IMR-90 (cell line): ENCODE data around the gene INAFM1. TPM values are rescaled to one million over a fixed set of nuclear protein-coding genes. Genes with fewer than 3 reads are reported as not detected.

Source experiments
- ATAC-seq: fragments of 200-7000 bp; cut with Tn5 transposase; 2 replicates; pipeline ENCODE4 v1.9.1; 2020; ENCODE audit warnings: low read depth, mild to moderate bottlenecking, moderate library complexity
- BruUV-seq: library from RNA; stranded (reverse); fragments of 400-500 nt; replicated peaks from 2 replicates; lab custom pipeline; 2021; lab: Mats Ljungman, UMichigan
- CTCF ChIA-PET: fragments of 300-600 bp; formaldehyde crosslinking; extraction: SDS; loops from one replicate; lab custom pipeline; 2021; ENCODE audit warnings: antibody characterized with exemption; lab: Yijun Ruan, JAX
- POLR2A ChIA-PET: fragments of 300-600 bp; sonication (Branson Sonifier 250); formaldehyde crosslinking; loops from one replicate; lab custom pipeline; 2022; ENCODE audit warnings: antibody characterized with exemption; ENCODE audit not compliant: unreplicated experiment; lab: Charles Lee
- DNase-seq: peaks from one replicate; pipeline ENCODE4 v3.0.0; 2013
- H2AFZ ChIP-seq: replicated peaks from 2 replicates; pipeline ENCODE3; 2013; ENCODE audit warnings: low read length, mild to moderate bottlenecking; ENCODE audit not compliant: poor library complexity
- H2AK5ac ChIP-seq: 2 replicates; pipeline ENCODE4 v1.6.1; 2013; ENCODE audit warnings: low read depth, low read length, inconsistent platforms
- H2AK9ac ChIP-seq: replicated peaks from 2 replicates; pipeline ENCODE3; 2013; ENCODE audit warnings: mild to moderate bottlenecking, low read depth, low read length, moderate library complexity; ENCODE audit not compliant: poor library complexity
- H2BK120ac ChIP-seq: 2 replicates; pipeline ENCODE4 v1.6.1; 2013; ENCODE audit warnings: low read depth, low read length, inconsistent platforms
- H2BK15ac ChIP-seq: 3 replicates; pipeline ENCODE4 v1.6.1; 2013; ENCODE audit warnings: low read depth, low read length, inconsistent platforms
- H2BK20ac ChIP-seq: 2 replicates; pipeline ENCODE4 v1.6.1; 2013; ENCODE audit warnings: low read depth, mild to moderate bottlenecking, inconsistent platforms, low read length, moderate library complexity
- H2BK5ac ChIP-seq: 2 replicates; pipeline ENCODE4 v1.6.1; 2013; ENCODE audit warnings: mild to moderate bottlenecking, low read depth, low read length, inconsistent platforms; ENCODE audit not compliant: poor library complexity, severe bottlenecking
- H3K14ac ChIP-seq: replicated peaks from 2 replicates; pipeline ENCODE4 v1.6.1; 2013; ENCODE audit warnings: low read depth, low read length, inconsistent platforms
- H3K18ac ChIP-seq: 2 replicates; pipeline ENCODE4 v1.6.1; 2013; ENCODE audit warnings: low read depth, low read length, control low read depth
- H3K23ac ChIP-seq: 2 replicates; pipeline ENCODE4 v1.6.1; 2013; ENCODE audit warnings: low read depth, low read length, inconsistent platforms
- H3K27ac ChIP-seq: 2 replicates; pipeline ENCODE4 v1.5.1; 2013; ENCODE audit warnings: mild to moderate bottlenecking, control low read depth, low read length; ENCODE audit not compliant: insufficient read depth
- H3K27me3 ChIP-seq: 2 replicates; pipeline ENCODE4 v1.6.1; 2013; ENCODE audit warnings: low read length; ENCODE audit not compliant: control insufficient read depth, insufficient read depth
- H3K36me3 ChIP-seq: 2 replicates; pipeline ENCODE4 v1.6.1; 2013; ENCODE audit warnings: low read length, mixed read lengths; ENCODE audit not compliant: control insufficient read depth, insufficient read depth
- H3K4ac ChIP-seq: 2 replicates; pipeline ENCODE4 v1.6.1; 2013; ENCODE audit warnings: low read depth, low read length, inconsistent platforms
- H3K4me1 ChIP-seq: 2 replicates; pipeline ENCODE4 v1.6.1; 2013; ENCODE audit warnings: low read length, mixed read lengths; ENCODE audit not compliant: control insufficient read depth, insufficient read depth
- H3K4me2 ChIP-seq: 2 replicates; pipeline ENCODE4 v1.6.1; 2013; ENCODE audit warnings: low read depth, mild to moderate bottlenecking, control low read depth, low read length, moderate library complexity
- H3K4me3 ChIP-seq: 2 replicates; pipeline ENCODE4 v1.5.1; 2013; ENCODE audit warnings: low read depth, mild to moderate bottlenecking, control low read depth, low read length, moderate library complexity; ENCODE audit not compliant: insufficient read depth
- H3K56ac ChIP-seq: 2 replicates; pipeline ENCODE4 v1.6.1; 2013; ENCODE audit warnings: low read length, inconsistent platforms; ENCODE audit not compliant: insufficient read depth; ENCODE audit errors: extremely low read depth
- H3K79me1 ChIP-seq, 2 experiments: 2 replicates each; pipeline ENCODE4 v1.6.1; 2013; ENCODE audit warnings: low read length in 2 of 2, inconsistent platforms in 1 of 2, low read depth in 1 of 2
- H3K9ac ChIP-seq: 2 replicates; pipeline ENCODE4 v1.6.1; 2013; ENCODE audit warnings: low read depth, low read length, control low read depth
- H3K9me1 ChIP-seq: 2 replicates; pipeline ENCODE4 v1.6.1; 2013; ENCODE audit warnings: low read length, inconsistent platforms; ENCODE audit not compliant: insufficient read depth
- H3K9me3 ChIP-seq: 2 replicates; pipeline ENCODE4 v1.6.1; 2013; ENCODE audit warnings: low read length; ENCODE audit not compliant: control insufficient read depth, insufficient read depth
- H4K20me1 ChIP-seq: 2 replicates; pipeline ENCODE4 v1.6.1; 2013; ENCODE audit warnings: low read length, inconsistent platforms; ENCODE audit not compliant: insufficient read depth
- H4K5ac ChIP-seq: 2 replicates; pipeline ENCODE4 v1.6.1; 2013; ENCODE audit warnings: mild to moderate bottlenecking, low read depth, low read length, control low read depth
- H4K8ac ChIP-seq, 2 experiments: 2 replicates each; pipeline ENCODE4 v1.6.1; 2013; ENCODE audit warnings: low read depth in 2 of 2, low read length in 2 of 2, control low read depth in 1 of 2, inconsistent platforms in 1 of 2
- H4K91ac ChIP-seq: 2 replicates; pipeline ENCODE4 v1.6.1; 2013; ENCODE audit warnings: low read depth, low read length, inconsistent platforms; ENCODE audit not compliant: insufficient read depth
- BHLHE40 ChIP-seq: fragments of 150-350 bp; IDR thresholded peaks from 2 replicates; pipeline ENCODE4 v1.6.1; 2016; ENCODE audit warnings: mild to moderate bottlenecking, low read depth, low read length
- CEBPB ChIP-seq: IDR thresholded peaks from 2 replicates; pipeline ENCODE4 v1.6.1; 2012; ENCODE audit warnings: low read depth, low read length, improper control_type of control experiment
- CHD1 ChIP-seq: IDR thresholded peaks from 2 replicates; pipeline ENCODE4 v1.6.1; 2012; ENCODE audit warnings: low read depth, low read length, improper control_type of control experiment
- ELK1 ChIP-seq: fragments of 150-350 bp; IDR thresholded peaks from 2 replicates; pipeline ENCODE4 v1.6.1; 2016; ENCODE audit warnings: low read depth, mild to moderate bottlenecking, low read length, moderate library complexity, borderline replicate concordance
- FOS ChIP-seq: fragments of 150-350 bp; IDR thresholded peaks from 2 replicates; pipeline ENCODE4 v1.6.1; 2016; ENCODE audit warnings: low read depth, low read length
- MAFK ChIP-seq: IDR thresholded peaks from 2 replicates; pipeline ENCODE4 v1.6.1; 2012; ENCODE audit warnings: low read depth, low read length, improper control_type of control experiment
- MAZ ChIP-seq: IDR thresholded peaks from 2 replicates; pipeline ENCODE4 v1.6.1; 2012; ENCODE audit warnings: low read depth, mild to moderate bottlenecking, low read length, improper control_type of control experiment, moderate library complexity, borderline replicate concordance
- MXI1 ChIP-seq: IDR thresholded peaks from 2 replicates; pipeline ENCODE4 v1.6.1; 2012; ENCODE audit warnings: low read depth, mild to moderate bottlenecking, low read length, moderate library complexity, borderline replicate concordance
- NFE2L2 ChIP-seq: fragments of 150-350 bp; IDR thresholded peaks from 2 replicates; pipeline ENCODE4 v1.6.1; 2016; ENCODE audit warnings: low read depth, mild to moderate bottlenecking, low read length
- POLR2A ChIP-seq: IDR thresholded peaks from 2 replicates; pipeline ENCODE4 v1.6.1; 2012; ENCODE audit warnings: mild to moderate bottlenecking, low read depth, low read length
- RAD21 ChIP-seq: IDR thresholded peaks from 2 replicates; pipeline ENCODE4 v1.6.1; 2012; ENCODE audit warnings: low read length, improper control_type of control experiment
- SMC3 ChIP-seq: fragments of 150-350 bp; IDR thresholded peaks from 2 replicates; pipeline ENCODE4 v1.6.1; 2016; ENCODE audit warnings: low read depth, mild to moderate bottlenecking, antibody characterized with exemption, low read length, moderate library complexity
- WGBS, 2 experiments: methylation state at CpG; one replicate each; pipeline versions ENCODE4 v1.1.5 to v1.1.7; 2013; ENCODE audit warnings: missing lambda C conversion rate in 2 of 2; ENCODE audit not compliant: insufficient read length in 1 of 2; ENCODE audit errors: extremely low coverage in 2 of 2; 5-methylcytosine and 5-hydroxymethylcytosine counted together
- dilution Hi-C: fragments of 300-500 bp; cut with HindIII; formaldehyde crosslinking; loops from one replicate; pipeline ENCODE4 v1.14.3; 2018; ENCODE audit warnings: low sequenced_read_pairs; ENCODE audit not compliant: unreplicated experiment
- in situ Hi-C: fragments of 300-500 bp; cut with MboI; formaldehyde crosslinking; loops from 3 replicates; pipeline ENCODE4 v1.14.3; 2019; ENCODE audit warnings: low sequenced_read_pairs, inconsistent platforms, mixed read lengths
- intact Hi-C: fragments of 100-400 bp; cut with micrococcal nuclease; formaldehyde crosslinking; loops from 2 replicates; pipeline ENCODE4 v1.10.0; 2022
- polyA plus RNA-seq, 3 experiments: library from polyadenylated mRNA; depleted of rRNA; stranded (reverse); fragments of >200 nt; gene quantifications; 2 replicates each; pipeline ENCODE4 v1.2.3, GENCODE V29; 2012; ENCODE audit warnings: low replicate concordance in 1 of 3
- total RNA-seq: library from RNA; depleted of rRNA; stranded (reverse); fragments of >200 nt; gene quantifications from 2 replicates; pipeline ENCODE4 v1.2.3, GENCODE V29; 2012
- TF ChIP-seq, protein P1 (sequence below): conservative IDR thresholded peaks from 2 replicates; pipeline ENCODE4 v1.5.1; 2012; ENCODE audit warnings: mild to moderate bottlenecking, low read depth, low read length, improper control_type of control experiment
- TF ChIP-seq, protein P2 (sequence below): fragments of 150-350 bp; IDR thresholded peaks from 2 replicates; pipeline ENCODE4 v1.6.1; 2017; ENCODE audit warnings: mild to moderate bottlenecking, antibody characterized with exemption, low read length, low read depth

INAFM1 gene
- total and polyA plus RNA-seq, 2 of the 4 experiments (the other 2 are of a cell fraction) = 0.36 to 7.8 TPM

- peak; percentile 94 for DNase-seq
- dilution Hi-C loops (no loop called here), intact Hi-C loops (no loop called here), in situ Hi-C loops (no loop called here)
- Histone ChIP-seq H3K79me1 (peaks cover 10 to 64% of the 10 kb centered on the region in 2 experiments), H2AFZ (peak overlapping the region; percentile 67), H4K5ac (peak overlapping the region; percentile 50), H4K91ac (peak overlapping the region; percentile 95), H3K27ac (peak overlapping the region; percentile 97), H3K23ac (peak overlapping the region; percentile 84), H3K4ac (peak overlapping the region; percentile 93), H3K4me2 (peak overlapping the region; percentile 61), H3K4me3 (peak overlapping the region; percentile 96), H3K56ac (peak overlapping the region; percentile 72), H3K36me3 (peaks cover 4% of the 10 kb centered on the region; the same call in 1 of the 2 replicates), H3K9me1 (peaks cover 19% of the 10 kb centered on the region), H4K8ac (peak overlapping the region; percentile 90 to 91), H2BK15ac (peak overlapping the region; percentile 69; the same call in 1 of the 3 replicates), H2BK20ac (peak overlapping the region; percentile 65), H4K20me1 (peaks cover 38% of the 10 kb centered on the region), H2BK120ac (peak overlapping the region; percentile 90), H3K9me3 (no peaks in the 10 kb centered on the region), H2AK9ac (peak overlapping the region; percentile 90), H3K4me1 (peaks cover 27% of the 10 kb centered on the region), H2BK5ac (peak overlapping the region; percentile 90), H3K27me3 (no peaks in the 10 kb centered on the region), H3K14ac (peak overlapping the region; percentile 84), H3K18ac (peak overlapping the region; percentile 48), H2AK5ac (peak overlapping the region; percentile 97), H3K9ac (peak overlapping the region; percentile 70)
- no CpG with 5 or more reads among the region's 27 CpGs for WGBS, 2 experiments
- BruUV-seq = no TSS peak
- POLR2A ChIA-PET = no interaction called here
- CTCF ChIA-PET = interaction anchor here (0.7 kb wide), 1 partner anchor 17 kb away, joined by 4 read pairs; no protein-coding TSS in a partner anchor
- peak; percentile 33 for ATAC-seq
- TF ChIP-seq SMC3 (no peak), MAZ (no peak; the same call in 1 of the 2 replicates), MXI1 (no peak), BHLHE40 (peak; percentile 12; the same call in 1 of the 2 replicates), CEBPB (peak; percentile 95), NFE2L2 (no peak), RAD21 (no peak), ELK1 (no peak), POLR2A (no peak; the same call in 1 of the 2 replicates), MAFK (no peak), CHD1 (no peak), FOS (no peak)
- TF ChIP-seq, protein P1, sequence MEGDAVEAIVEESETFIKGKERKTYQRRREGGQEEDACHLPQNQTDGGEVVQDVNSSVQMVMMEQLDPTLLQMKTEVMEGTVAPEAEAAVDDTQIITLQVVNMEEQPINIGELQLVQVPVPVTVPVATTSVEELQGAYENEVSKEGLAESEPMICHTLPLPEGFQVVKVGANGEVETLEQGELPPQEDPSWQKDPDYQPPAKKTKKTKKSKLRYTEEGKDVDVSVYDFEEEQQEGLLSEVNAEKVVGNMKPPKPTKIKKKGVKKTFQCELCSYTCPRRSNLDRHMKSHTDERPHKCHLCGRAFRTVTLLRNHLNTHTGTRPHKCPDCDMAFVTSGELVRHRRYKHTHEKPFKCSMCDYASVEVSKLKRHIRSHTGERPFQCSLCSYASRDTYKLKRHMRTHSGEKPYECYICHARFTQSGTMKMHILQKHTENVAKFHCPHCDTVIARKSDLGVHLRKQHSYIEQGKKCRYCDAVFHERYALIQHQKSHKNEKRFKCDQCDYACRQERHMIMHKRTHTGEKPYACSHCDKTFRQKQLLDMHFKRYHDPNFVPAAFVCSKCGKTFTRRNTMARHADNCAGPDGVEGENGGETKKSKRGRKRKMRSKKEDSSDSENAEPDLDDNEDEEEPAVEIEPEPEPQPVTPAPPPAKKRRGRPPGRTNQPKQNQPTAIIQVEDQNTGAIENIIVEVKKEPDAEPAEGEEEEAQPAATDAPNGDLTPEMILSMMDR = no peak
- TF ChIP-seq, protein P2, sequence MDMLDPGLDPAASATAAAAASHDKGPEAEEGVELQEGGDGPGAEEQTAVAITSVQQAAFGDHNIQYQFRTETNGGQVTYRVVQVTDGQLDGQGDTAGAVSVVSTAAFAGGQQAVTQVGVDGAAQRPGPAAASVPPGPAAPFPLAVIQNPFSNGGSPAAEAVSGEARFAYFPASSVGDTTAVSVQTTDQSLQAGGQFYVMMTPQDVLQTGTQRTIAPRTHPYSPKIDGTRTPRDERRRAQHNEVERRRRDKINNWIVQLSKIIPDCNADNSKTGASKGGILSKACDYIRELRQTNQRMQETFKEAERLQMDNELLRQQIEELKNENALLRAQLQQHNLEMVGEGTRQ = no peak
These were observed 47.1 kb upstream of the INAFM1 start for GRCh38 chr19:47227352-47228167.
